HepG2 (cell line): ENCODE measurements around the gene SYNGR4. TPM values are rescaled to one million over a fixed set of nuclear protein-coding genes. Genes with fewer than 3 reads are reported as not detected.
A peak's percentile ranks its signal among the peaks of the same experiment; 100 is the strongest.

ENCODE experiments used
- CBX1 ChIP-seq: IDR thresholded peaks from one replicate; pipeline ENCODE4 v1.6.1; 2016; ENCODE audit warnings: antibody characterized with exemption, low read depth
- FOSL2 ChIP-seq: sonication (generic); formaldehyde crosslinking; IDR thresholded peaks from 2 replicates; pipeline ENCODE4 v1.4.0; 2020; ENCODE audit warnings: missing genetic modification reagents
- FOXA1 ChIP-seq, 2 experiments: fragments of 450-650 bp in 1 of 2; sonication (generic) in 1 of 2; formaldehyde crosslinking in 1 of 2; IDR thresholded peaks; 2 replicates each; pipeline versions ENCODE4 v1.4.0 to v1.6.1; 2016 to 2020; ENCODE audit warnings: missing genetic modification reagents in 1 of 2
- KDM5A ChIP-seq: fragments of 200-600 bp; sonication (generic); IDR thresholded peaks from 2 replicates; pipeline ENCODE4 v1.7.0; 2018; ENCODE audit warnings: antibody characterized with exemption, mild to moderate bottlenecking, low read length, borderline replicate concordance
- KDM5B ChIP-seq: sonication (generic); formaldehyde crosslinking; IDR thresholded peaks from 2 replicates; pipeline ENCODE4 v1.4.0; 2020; ENCODE audit warnings: missing genetic modification reagents, mild to moderate bottlenecking, borderline replicate concordance
- MED8 ChIP-seq: sonication (generic); formaldehyde crosslinking; IDR thresholded peaks from 2 replicates; pipeline ENCODE4 v1.8.1; 2023; ENCODE audit warnings: mild to moderate bottlenecking, missing genetic modification reagents; ENCODE audit not compliant: insufficient replicate concordance
- MTF1 ChIP-seq: sonication (generic); formaldehyde crosslinking; IDR thresholded peaks from 2 replicates; pipeline ENCODE4 v1.5.0; 2020; ENCODE audit warnings: missing genetic modification reagents
- POLR2AphosphoS5 ChIP-seq: IDR thresholded peaks from 2 replicates; pipeline ENCODE4 v1.6.1; 2012; ENCODE audit warnings: low read depth, low read length
- RFXAP ChIP-seq: sonication (generic); formaldehyde crosslinking; IDR thresholded peaks from 2 replicates; pipeline ENCODE4 v1.4.0; 2020; ENCODE audit warnings: missing genetic modification reagents, borderline replicate concordance
- SPEN ChIP-seq: sonication (generic); formaldehyde crosslinking; IDR thresholded peaks from 2 replicates; pipeline ENCODE4 v1.5.1; 2020; ENCODE audit warnings: low read depth, mild to moderate bottlenecking, missing genetic modification reagents
- SRF ChIP-seq: IDR thresholded peaks from 2 replicates; pipeline ENCODE4 v1.6.1; 2011; ENCODE audit warnings: mild to moderate bottlenecking, low read depth, low read length, moderate library complexity
- TARDBP ChIP-seq: sonication (generic); formaldehyde crosslinking; IDR thresholded peaks from 2 replicates; pipeline ENCODE4 v1.8.0; 2022; ENCODE audit warnings: mild to moderate bottlenecking, missing genetic modification reagents
- U2AF1 ChIP-seq: fragments of 200-400 bp; formaldehyde crosslinking; optimal IDR thresholded peaks from 2 replicates; pipeline ENCODE3; 2017; ENCODE audit warnings: mild to moderate bottlenecking, low read depth, low read length
- U2AF2 ChIP-seq: fragments of 200-400 bp; formaldehyde crosslinking; IDR thresholded peaks from 2 replicates; pipeline ENCODE4 v1.6.1; 2017; ENCODE audit warnings: low read depth, mild to moderate bottlenecking, low read length
- XRCC5 ChIP-seq: fragments of 200-400 bp; formaldehyde crosslinking; optimal IDR thresholded peaks from 2 replicates; pipeline ENCODE3; 2017; ENCODE audit warnings: mild to moderate bottlenecking, low read length
- ZFX ChIP-seq: sonication (generic); formaldehyde crosslinking; IDR thresholded peaks from 2 replicates; pipeline ENCODE4 v1.4.0; 2020; ENCODE audit warnings: mild to moderate bottlenecking, low read depth, missing genetic modification reagents, moderate library complexity
- ZNF441 ChIP-seq: sonication (generic); formaldehyde crosslinking; IDR thresholded peaks from 2 replicates; pipeline ENCODE4 v1.7.0; 2021; ENCODE audit warnings: missing genetic modification reagents, borderline replicate concordance
- ZNF543 ChIP-seq: sonication (generic); formaldehyde crosslinking; IDR thresholded peaks from 2 replicates; pipeline ENCODE4 v1.4.0; 2020; ENCODE audit warnings: mild to moderate bottlenecking, missing genetic modification reagents
- ZNF563 ChIP-seq: sonication (generic); formaldehyde crosslinking; IDR thresholded peaks from 2 replicates; pipeline ENCODE4 v1.8.0; 2022; ENCODE audit warnings: mild to moderate bottlenecking, moderate library complexity, missing genetic modification reagents
- ZNF614 ChIP-seq: IDR thresholded peaks from 2 replicates; pipeline ENCODE4 v1.6.1; 2018; ENCODE audit warnings: missing biosample characterization, missing genetic modification reagents, inconsistent platforms, borderline replicate concordance
- polyA plus RNA-seq, 8 experiments: library from polyadenylated mRNA; depleted of rRNA in 3 of 8; stranded (reverse) in 7 of 8; unstranded in 1 of 8; fragments of >200 nt; fragmentation: Illumina TruSeq in 4 of 8; extraction: Trizol in 4 of 8; gene quantifications; 2 replicates each; pipeline versions ENCODE4 v1.2.1 to v1.2.3, GENCODE V29; 2011 to 2016; ENCODE audit warnings: low read depth in 4 of 8, missing spikeins in 1 of 8, mixed read lengths in 1 of 8; ENCODE audit not compliant: insufficient read depth in 1 of 8
- total RNA-seq, 5 experiments: library from RNA; depleted of rRNA; stranded (reverse); fragments of >200 nt; fragmentation: Illumina TruSeq; extraction: Trizol; gene quantifications; 2 replicates each; pipeline ENCODE4 v1.2.3, GENCODE V29; 2016; ENCODE audit warnings: low read depth in 1 of 5
- TF ChIP-seq, protein P1 (sequence below): sonication (generic); formaldehyde crosslinking; IDR thresholded peaks from 2 replicates; pipeline ENCODE4 v1.9.0; 2021; ENCODE audit warnings: missing genetic modification reagents, mild to moderate bottlenecking, borderline replicate concordance
- TF ChIP-seq, protein P2 (sequence below): sonication (generic); formaldehyde crosslinking; IDR thresholded peaks from 2 replicates; pipeline ENCODE4 v1.5.1; 2020; ENCODE audit warnings: missing genetic modification reagents, mild to moderate bottlenecking, borderline replicate concordance
- TF ChIP-seq, protein P3 (sequence below): sonication (generic); formaldehyde crosslinking; IDR thresholded peaks from 2 replicates; pipeline ENCODE4 v1.8.0; 2022; ENCODE audit warnings: mild to moderate bottlenecking, missing genetic modification reagents, moderate library complexity
- TF ChIP-seq, protein P4 (sequence below): fragments of 450-650 bp; IDR thresholded peaks from 2 replicates; pipeline ENCODE4 v1.6.1; 2016
- TF ChIP-seq, protein P5 (sequence below): sonication (generic); formaldehyde crosslinking; IDR thresholded peaks from 2 replicates; pipeline ENCODE4 v1.8.1; 2023; ENCODE audit warnings: mild to moderate bottlenecking, missing genetic modification reagents

The SYNGR4 gene
- total and polyA plus RNA-seq, 2 of the 13 experiments (the other 11 are each of a cell fraction or from before 2014, with no cell fraction given), result not detected

DNA sequence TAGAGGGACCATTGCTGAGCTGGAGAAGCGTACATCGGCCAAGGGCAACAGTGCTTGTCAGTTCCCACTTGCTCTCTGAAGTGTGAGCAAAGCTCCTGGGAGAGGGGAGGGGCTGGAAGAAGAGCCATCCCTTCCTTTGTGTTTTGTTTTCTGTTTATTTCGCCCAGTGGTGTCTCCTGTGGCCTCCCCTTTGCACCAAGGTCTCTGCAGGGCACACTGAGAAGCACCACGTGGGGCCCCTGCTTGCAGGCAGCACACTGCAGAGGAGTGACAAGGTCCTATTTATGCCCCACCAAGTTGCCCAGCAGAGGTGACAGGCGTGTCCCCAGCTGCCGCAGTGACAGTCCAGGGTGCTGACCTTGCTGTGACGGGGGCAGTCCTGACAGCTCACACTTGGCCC is 53.3 kb downstream of the SYNGR4 start (continued):
- TF ChIP-seq ZFX (CRISPR knock-in tag) (no peak), SRF (no peak), FOXA1 (IDR thresholded peaks at IDR 0.05) (no peak), FOXA1 (CRISPR knock-in tag; IDR thresholded peaks at IDR 0.05) (no peak), ZNF441 (CRISPR knock-in tag) (no peak), FOSL2 (CRISPR knock-in tag) (0 out of 2 replicates have a peak, but pooled peaks have one; percentile 9), CBX1 (no peak), MTF1 (no peak), ZNF543 (CRISPR knock-in tag) (no peak), SPEN (CRISPR knock-in tag) (no peak), TARDBP (no peak), POLR2AphosphoS5 (no peak), ZNF614 (peak; percentile 40; the same call in 1 of the 2 replicates), RFXAP (CRISPR knock-in tag) (no peak), ZNF563 (CRISPR knock-in tag) (no peak), U2AF1 (no peak), KDM5A (no peak), XRCC5 (no peak), KDM5B (no peak), MED8 (CRISPR knock-in tag) (no peak), U2AF2 (no peak)
- TF ChIP-seq, protein P1, sequence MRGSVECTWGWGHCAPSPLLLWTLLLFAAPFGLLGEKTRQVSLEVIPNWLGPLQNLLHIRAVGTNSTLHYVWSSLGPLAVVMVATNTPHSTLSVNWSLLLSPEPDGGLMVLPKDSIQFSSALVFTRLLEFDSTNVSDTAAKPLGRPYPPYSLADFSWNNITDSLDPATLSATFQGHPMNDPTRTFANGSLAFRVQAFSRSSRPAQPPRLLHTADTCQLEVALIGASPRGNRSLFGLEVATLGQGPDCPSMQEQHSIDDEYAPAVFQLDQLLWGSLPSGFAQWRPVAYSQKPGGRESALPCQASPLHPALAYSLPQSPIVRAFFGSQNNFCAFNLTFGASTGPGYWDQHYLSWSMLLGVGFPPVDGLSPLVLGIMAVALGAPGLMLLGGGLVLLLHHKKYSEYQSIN (CRISPR knock-in tag), result no peak
- TF ChIP-seq, protein P2, sequence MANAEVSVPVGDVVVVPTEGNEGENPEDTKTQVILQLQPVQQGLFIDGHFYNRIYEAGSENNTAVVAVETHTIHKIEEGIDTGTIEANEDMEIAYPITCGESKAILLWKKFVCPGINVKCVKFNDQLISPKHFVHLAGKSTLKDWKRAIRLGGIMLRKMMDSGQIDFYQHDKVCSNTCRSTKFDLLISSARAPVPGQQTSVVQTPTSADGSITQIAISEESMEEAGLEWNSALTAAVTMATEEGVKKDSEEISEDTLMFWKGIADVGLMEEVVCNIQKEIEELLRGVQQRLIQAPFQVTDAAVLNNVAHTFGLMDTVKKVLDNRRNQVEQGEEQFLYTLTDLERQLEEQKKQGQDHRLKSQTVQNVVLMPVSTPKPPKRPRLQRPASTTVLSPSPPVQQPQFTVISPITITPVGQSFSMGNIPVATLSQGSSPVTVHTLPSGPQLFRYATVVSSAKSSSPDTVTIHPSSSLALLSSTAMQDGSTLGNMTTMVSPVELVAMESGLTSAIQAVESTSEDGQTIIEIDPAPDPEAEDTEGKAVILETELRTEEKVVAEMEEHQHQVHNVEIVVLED, result no peak
- TF ChIP-seq, protein P3, sequence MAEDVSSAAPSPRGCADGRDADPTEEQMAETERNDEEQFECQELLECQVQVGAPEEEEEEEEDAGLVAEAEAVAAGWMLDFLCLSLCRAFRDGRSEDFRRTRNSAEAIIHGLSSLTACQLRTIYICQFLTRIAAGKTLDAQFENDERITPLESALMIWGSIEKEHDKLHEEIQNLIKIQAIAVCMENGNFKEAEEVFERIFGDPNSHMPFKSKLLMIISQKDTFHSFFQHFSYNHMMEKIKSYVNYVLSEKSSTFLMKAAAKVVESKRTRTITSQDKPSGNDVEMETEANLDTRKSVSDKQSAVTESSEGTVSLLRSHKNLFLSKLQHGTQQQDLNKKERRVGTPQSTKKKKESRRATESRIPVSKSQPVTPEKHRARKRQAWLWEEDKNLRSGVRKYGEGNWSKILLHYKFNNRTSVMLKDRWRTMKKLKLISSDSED (CRISPR knock-in tag), result no peak
- TF ChIP-seq, protein P4, sequence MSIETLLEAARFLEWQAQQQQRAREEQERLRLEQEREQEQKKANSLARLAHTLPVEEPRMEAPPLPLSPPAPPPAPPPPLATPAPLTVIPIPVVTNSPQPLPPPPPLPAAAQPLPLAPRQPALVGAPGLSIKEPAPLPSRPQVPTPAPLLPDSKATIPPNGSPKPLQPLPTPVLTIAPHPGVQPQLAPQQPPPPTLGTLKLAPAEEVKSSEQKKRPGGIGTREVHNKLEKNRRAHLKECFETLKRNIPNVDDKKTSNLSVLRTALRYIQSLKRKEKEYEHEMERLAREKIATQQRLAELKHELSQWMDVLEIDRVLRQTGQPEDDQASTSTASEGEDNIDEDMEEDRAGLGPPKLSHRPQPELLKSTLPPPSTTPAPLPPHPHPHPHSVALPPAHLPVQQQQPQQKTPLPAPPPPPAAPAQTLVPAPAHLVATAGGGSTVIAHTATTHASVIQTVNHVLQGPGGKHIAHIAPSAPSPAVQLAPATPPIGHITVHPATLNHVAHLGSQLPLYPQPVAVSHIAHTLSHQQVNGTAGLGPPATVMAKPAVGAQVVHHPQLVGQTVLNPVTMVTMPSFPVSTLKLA, result 0 out of 2 replicates have a peak, but pooled peaks have one; percentile 34
- TF ChIP-seq, protein P5, sequence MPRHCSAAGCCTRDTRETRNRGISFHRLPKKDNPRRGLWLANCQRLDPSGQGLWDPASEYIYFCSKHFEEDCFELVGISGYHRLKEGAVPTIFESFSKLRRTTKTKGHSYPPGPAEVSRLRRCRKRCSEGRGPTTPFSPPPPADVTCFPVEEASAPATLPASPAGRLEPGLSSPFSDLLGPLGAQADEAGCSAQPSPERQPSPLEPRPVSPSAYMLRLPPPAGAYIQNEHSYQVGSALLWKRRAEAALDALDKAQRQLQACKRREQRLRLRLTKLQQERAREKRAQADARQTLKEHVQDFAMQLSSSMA (CRISPR knock-in tag), result no peak
